ENCODE measurements around the gene C1QTNF8. TPM values are rescaled to one million over a fixed set of nuclear protein-coding genes. Genes with fewer than 3 reads are reported as not detected.
"Not testable (repeated sequence)": the region's sequence is repeated elsewhere in the genome, so short reads cannot be mapped to it uniquely, and the experiment has no call there.

Gene C1QTNF8
- total RNA-seq, 1 donor from 2014 or later, result not detected

DNA sequence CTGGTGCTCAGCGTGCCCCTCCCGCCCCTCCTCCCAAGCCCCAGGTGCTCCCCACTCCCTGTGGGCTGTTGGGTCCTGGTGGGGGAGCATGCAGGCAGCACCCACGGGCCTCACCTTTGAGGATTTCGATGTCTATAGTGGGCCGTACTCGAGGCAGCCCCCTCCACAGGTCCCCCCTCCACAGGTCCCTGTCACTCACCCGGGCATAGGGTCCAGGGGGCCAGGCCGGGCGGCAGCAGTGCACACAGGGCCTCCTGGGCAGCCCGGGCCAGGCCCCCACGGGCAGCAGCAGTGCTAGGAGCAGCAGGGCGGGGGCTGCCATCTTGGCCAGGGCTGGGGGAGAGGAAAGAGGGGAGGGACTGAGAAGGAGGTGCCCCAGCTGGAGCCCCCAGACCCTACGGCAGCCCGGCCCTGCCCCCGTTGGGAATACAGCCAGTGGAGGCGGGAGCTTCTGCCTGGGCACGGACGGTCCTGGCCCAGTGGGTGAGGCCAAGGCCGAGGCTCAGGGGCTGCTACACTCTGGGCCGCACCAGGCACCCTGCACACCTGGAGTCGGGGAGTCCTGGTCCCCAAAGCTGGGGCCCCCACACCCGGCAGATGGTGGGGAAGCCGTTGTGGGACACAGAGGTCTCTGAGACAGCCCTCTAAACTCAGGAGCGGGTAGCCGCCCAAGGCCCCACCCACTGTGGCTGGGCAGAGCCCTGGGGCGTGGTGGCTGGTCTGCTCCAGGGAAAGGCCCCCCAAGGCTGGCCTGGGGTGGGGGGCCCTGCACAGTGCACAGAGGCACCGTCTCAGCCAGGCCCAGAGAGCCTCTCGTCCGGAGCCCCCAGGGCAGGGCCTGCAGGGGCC is 1.2 kb downstream of the C1QTNF8 start:
- intact Hi-C loops (cut with micrococcal nuclease), result no loop called here

DNA sequence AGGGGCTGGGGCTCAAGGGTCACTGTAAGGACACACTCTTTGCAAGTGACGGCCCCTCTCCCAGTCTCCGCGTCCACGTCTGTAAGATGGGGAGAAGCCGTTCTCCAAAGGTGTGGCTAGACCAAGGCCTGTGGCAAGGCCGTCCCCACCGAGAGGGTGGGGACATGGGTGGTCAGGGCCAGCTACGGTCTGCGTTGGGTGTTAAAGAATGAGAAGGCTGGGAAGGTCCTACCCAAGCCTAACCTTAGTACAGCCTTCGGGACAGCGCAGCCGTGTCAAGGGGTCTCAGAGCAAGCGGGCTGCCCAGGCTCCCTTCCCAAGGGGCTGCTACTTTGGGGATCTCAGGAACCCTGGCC is 1.9 kb downstream of the C1QTNF8 start:
- intact Hi-C loops (cut with micrococcal nuclease), result no loop called here

- intact Hi-C loops (cut with micrococcal nuclease), result no loop called here
Measured at GRCh38 chr16:1093284-1094123, 2.5 kb downstream of the C1QTNF8 start.

DNA sequence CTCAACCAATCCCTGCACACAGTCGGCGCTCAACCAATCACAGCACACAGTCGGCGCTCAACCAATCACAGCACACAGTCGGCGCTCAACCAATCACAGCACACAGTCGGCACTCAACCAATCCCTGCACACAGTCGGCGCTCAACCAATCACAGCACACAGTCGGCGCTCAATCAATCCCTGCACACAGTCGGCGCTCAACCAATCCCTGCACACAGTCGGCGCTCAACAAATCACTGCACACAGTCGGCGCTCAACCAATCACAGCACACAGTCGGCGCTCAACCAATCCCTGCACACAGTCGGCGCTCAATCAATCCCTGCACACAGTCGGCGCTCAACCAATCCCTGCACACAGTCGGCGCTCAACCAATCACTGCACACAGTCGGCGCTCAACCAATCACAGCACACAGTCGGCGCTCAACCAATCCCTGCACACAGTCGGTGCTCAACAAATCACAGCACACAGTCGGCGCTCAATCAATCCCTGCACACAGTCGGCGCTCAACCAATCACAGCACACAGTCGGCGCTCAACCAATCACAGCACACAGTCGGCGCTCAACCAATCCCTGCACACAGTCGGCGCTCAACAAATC is 3.3 kb downstream of the C1QTNF8 start:
- intact Hi-C loops (cut with micrococcal nuclease), result not testable (repeated sequence)

GRCh38 chr16:1091992-1092552 is 4.0 kb downstream of the C1QTNF8 start:
- intact Hi-C loops (cut with micrococcal nuclease), result no loop called here

DNA sequence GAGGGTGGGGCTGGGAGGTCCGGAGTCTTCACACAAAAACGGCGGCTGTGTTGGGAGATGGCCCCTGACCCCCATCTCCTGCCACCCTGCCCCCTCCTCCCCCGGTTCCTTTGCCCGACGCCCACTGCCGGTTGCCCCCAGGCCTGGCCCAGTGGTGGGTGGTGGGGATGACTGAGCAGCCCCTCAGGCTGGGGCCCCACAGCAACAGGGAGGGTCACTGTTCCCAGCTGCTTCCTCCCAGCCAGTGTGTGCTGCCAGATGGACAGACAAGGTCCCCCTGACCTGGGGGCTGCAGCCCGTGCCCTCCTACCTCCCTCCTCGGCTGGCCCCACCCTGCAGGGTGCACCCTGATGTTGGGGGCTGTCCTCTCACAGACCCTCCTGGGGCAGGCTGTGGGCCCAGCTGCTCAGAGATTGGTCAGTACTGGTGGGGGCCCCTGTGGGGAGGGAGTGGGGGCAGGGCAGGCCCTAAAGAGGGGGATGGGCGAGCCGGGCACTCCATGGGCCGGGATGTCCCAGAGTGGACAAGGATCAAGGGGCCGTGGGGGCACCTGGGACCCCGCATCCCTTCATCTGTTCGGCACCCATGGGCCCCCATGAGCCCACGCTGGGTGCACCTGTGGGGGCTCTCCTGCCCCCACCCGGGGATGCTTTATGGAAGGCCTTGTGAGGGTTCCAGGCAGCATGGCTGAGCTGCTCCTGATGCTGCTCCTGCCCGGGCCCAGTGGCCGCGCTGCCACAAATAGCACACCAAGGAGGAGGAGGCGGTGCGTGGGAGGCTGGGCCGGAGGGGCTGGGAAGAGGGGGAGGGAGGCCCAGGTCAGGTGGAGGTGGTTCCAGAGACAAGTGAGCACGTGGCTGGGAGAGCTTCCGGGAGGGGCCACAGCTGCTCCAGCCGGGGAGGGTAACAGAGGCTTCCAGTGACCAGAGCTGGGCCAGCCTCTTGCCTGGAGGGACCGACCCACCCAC is 5.1 kb downstream of the C1QTNF8 start:
- intact Hi-C loops (cut with micrococcal nuclease), result no loop called here

GRCh38 chr16:1089822-1090619 is 6.0 kb downstream of the C1QTNF8 start:
- intact Hi-C loops (cut with micrococcal nuclease), result no loop called here

DNA sequence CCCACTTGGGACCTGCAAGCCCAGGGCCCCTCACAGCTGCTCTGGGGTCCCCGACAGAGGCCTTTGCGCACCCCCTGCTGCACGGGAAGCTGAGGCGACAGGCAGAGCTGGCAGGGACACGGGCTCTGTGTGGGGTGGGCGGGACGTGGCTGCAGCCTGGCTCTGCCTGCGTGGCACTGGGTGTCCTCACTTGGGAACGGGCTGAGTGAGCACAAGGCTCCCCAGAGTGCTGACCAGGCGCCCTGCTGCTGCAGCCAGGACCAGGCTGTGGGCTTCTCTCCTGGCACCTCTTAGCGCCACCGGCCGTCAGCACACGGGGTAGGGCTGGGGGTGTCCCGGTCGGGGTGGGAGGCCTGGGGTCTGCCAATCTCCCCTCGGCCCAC is 6.6 kb downstream of the C1QTNF8 start:
- intact Hi-C loops (cut with micrococcal nuclease), result no loop called here

GRCh38 chr16:1088295-1089170 is 7.5 kb downstream of the C1QTNF8 start:
- intact Hi-C loops (cut with micrococcal nuclease), result no loop called here

DNA sequence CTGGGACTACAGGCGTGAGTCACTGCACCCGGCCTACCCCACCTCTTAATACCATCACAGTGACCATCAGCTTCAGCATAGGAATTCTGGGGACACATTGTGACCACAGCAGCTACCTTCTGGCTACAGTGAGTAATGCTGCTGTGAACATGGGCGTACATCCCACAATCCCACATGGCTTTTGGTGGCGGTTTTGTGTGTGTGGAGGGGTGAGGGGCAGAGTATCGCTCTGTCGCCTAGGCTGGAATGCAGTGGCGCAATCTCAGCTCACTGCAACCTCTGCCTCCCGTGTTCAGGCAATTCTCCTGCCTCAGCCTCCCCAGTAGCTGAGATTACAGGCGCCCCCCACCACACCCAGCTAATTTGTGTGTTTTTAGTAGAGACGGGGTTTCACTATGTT is 9.6 kb downstream of the C1QTNF8 start:
- intact Hi-C loops (cut with micrococcal nuclease), result not testable (repeated sequence)

DNA sequence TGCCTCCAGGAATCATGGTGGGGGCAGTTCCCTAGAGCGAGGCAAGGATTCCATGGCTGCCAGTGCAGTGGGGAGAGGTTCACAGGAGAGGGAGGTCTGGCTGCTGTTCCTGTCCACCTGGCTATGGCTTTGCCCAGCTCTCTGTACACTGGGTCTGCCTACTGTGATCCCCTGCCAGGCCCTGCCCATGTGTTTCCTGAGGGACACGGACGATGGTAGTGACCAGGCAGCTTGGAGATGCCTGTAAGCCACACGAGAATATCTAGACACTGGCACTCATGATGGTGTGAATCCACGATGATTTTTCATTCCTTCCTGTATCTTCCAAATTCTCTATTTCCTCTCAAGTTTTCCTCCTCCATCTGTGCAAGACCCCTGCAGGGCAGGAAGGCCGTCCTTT is 11.1 kb downstream of the C1QTNF8 start:
- intact Hi-C loops (cut with micrococcal nuclease), result no loop called here

DNA sequence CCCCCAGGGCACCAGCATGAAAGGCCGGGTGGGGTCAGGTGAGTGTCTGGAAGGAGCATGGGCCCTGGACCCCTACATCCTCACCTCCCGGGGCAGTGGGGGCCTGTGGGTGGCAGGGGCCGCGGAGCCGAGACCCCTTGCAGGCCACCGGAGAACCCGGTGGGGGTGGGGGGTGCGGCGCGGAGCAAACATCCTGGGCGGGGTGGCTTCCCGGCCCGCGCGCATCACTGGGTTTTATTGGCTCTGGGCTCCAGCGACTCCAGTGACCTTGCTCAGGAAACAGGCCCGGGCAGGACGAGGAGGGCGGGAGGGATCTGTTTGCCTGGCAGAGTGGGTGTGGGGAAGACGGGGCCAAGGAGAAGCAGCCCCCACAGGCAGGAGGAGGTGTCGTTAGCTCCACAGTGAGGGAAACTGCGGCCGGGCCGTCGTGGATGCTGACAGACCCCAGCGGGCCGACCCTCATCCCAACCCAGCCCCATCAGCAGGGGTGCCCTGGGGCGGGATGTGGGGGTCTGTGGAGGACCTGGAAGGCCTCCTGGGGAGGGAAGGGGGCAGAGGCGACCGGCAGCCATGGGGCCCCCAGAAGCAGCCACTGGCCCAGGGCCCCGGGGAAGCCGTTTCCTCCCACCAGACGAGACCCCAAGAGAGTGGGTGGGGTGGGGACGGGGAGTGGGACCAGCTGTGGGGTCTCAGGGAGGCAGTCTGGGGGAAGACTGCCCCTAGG is 12.9 kb downstream of the C1QTNF8 start:
- intact Hi-C loops (cut with micrococcal nuclease), result no loop called here

DNA sequence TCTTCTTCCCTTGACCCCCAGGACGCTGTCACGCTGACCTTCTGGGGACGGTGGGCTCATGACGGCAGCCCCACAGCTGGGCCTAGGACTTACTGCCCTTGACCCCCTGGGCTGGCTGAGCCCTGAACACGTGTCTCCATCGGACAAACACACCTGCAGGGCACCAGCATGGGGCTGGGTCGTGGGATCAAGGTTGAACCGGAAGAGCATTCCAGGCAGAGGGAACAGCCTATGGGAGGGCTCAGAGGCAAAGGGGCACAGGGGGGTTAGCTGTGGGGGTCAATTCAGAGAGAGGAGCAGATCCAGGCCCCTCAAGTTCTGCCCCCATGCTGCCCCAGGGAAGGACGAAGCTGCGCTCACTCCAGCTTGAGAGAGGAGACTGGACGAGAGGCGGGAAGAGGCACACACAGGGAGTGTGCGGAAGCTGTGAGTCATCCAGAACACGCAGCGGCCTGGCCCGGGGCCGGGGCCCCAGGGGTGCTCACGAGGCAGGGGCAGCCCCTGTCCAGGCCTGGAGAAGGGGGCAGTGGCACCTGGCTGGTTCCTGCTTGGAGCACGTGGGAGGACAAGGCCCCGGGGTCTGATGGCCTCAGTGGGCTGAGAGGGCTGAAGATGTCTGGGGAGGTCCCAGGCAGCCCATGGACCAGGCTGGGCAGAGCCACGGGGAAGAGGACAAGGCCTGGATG is 13.6 kb downstream of the C1QTNF8 start:
- intact Hi-C loops (cut with micrococcal nuclease), result no loop called here

- intact Hi-C loops (cut with micrococcal nuclease), result no loop called here
Measured at GRCh38 chr16:1081734-1082265, 14.2 kb downstream of the C1QTNF8 start.

GRCh38 chr16:1080801-1081733 is 15.0 kb downstream of the C1QTNF8 start:
- intact Hi-C loops (cut with micrococcal nuclease), result no loop called here

Data from T-helper 1 cell treated with Interleukin-12 subunit alpha and Interleukin-12 subunit beta and Interleukin-4 antibody, amounts not matched to agents 30 ng/mL and 1 ng/mL, for 36 hours (primary cell).